Loucy (cell line): ENCODE measurements around the gene GPR149.

ENCODE experiments used
- CTCF ChIP-seq: fragments of 200-600 bp; sonication (generic); conservative IDR thresholded peaks from 2 replicates; pipeline ENCODE4 v1.5.1; 2014; ENCODE audit warnings: mild to moderate bottlenecking, antibody characterized with exemption, low read length
- EZH2phosphoT487 ChIP-seq: fragments of 200-600 bp; IDR thresholded peaks from 2 replicates; pipeline ENCODE4 v1.6.1; 2018; ENCODE audit warnings: antibody characterized with exemption, mild to moderate bottlenecking, moderate library complexity, borderline replicate concordance

DNA sequence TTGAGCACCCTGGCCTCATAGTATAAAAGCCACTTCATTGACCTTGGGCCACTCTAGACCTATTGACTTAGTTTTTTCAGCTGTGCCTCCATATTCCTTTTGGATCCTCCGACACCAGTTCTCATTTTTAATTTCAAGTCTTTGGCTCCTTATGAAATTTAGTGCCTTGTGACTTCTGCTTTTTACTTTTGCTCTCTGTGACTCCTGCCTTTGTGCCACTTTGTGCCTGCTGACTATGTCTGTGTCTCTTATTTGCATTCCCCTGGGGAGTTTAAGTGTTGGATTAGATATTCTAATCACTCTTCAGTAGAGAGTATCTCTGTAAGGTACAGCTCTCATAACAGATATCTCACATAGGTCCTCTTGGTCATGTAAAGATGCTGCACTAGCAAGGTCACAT, 39.6 kb upstream of the GPR149 start:
- TF ChIP-seq CTCF = no peak
- TF ChIP-seq EZH2phosphoT487 = no peak
